ENCODE results near the gene SUPT3H. TPM values are rescaled to one million over a fixed set of nuclear protein-coding genes. Genes with fewer than 3 reads are reported as not detected.

Gene SUPT3H
- total RNA-seq, 2 donors from 2014 or later: 2.5 to 4.5 TPM

GRCh38 chr6:44805238-44805846 lies 572.4 kb downstream of the SUPT3H start:
- no peak for DNase-seq (ENCODE audit: low spot score)
- no peaks in the 10 kb centered on the region for H3K36me3 ChIP-seq
- H3K9me3 ChIP-seq: no peaks in the 10 kb centered on the region
- TF ChIP-seq, protein P1, sequence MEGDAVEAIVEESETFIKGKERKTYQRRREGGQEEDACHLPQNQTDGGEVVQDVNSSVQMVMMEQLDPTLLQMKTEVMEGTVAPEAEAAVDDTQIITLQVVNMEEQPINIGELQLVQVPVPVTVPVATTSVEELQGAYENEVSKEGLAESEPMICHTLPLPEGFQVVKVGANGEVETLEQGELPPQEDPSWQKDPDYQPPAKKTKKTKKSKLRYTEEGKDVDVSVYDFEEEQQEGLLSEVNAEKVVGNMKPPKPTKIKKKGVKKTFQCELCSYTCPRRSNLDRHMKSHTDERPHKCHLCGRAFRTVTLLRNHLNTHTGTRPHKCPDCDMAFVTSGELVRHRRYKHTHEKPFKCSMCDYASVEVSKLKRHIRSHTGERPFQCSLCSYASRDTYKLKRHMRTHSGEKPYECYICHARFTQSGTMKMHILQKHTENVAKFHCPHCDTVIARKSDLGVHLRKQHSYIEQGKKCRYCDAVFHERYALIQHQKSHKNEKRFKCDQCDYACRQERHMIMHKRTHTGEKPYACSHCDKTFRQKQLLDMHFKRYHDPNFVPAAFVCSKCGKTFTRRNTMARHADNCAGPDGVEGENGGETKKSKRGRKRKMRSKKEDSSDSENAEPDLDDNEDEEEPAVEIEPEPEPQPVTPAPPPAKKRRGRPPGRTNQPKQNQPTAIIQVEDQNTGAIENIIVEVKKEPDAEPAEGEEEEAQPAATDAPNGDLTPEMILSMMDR (IDR thresholded peaks at IDR 0.05): no peak
- H3K4me1 ChIP-seq: no peaks in the 10 kb centered on the region
- no peak overlapping the region for H3K4me3 ChIP-seq
- no peaks in the 10 kb centered on the region for H3K27me3 ChIP-seq
- H3K27ac ChIP-seq: no peak overlapping the region

- H3K27ac ChIP-seq: no peak overlapping the region
- no peaks in the 10 kb centered on the region for H3K27me3 ChIP-seq
- TF ChIP-seq, protein P1 (IDR thresholded peaks at IDR 0.05): no peak
- no peaks in the 10 kb centered on the region for H3K36me3 ChIP-seq
- H3K4me3 ChIP-seq: no peak overlapping the region
- H3K4me1 ChIP-seq: no peaks in the 10 kb centered on the region
- no peaks in the 10 kb centered on the region for H3K9me3 ChIP-seq
- no peak for DNase-seq (ENCODE audit: low spot score)
Observed at GRCh38 chr6:44804546-44805159, 573.1 kb downstream of the SUPT3H start.

GRCh38 chr6:44804016-44804415 lies 573.7 kb downstream of the SUPT3H start:
- no peak overlapping the region for H3K27ac ChIP-seq
- no peaks in the 10 kb centered on the region for H3K36me3 ChIP-seq
- no peak overlapping the region for H3K4me3 ChIP-seq
- no peak for DNase-seq (ENCODE audit: low spot score)
- H3K27me3 ChIP-seq: no peaks in the 10 kb centered on the region
- TF ChIP-seq, protein P1 (IDR thresholded peaks at IDR 0.05): no peak
- no peaks in the 10 kb centered on the region for H3K4me1 ChIP-seq
- H3K9me3 ChIP-seq: no peaks in the 10 kb centered on the region

DNA sequence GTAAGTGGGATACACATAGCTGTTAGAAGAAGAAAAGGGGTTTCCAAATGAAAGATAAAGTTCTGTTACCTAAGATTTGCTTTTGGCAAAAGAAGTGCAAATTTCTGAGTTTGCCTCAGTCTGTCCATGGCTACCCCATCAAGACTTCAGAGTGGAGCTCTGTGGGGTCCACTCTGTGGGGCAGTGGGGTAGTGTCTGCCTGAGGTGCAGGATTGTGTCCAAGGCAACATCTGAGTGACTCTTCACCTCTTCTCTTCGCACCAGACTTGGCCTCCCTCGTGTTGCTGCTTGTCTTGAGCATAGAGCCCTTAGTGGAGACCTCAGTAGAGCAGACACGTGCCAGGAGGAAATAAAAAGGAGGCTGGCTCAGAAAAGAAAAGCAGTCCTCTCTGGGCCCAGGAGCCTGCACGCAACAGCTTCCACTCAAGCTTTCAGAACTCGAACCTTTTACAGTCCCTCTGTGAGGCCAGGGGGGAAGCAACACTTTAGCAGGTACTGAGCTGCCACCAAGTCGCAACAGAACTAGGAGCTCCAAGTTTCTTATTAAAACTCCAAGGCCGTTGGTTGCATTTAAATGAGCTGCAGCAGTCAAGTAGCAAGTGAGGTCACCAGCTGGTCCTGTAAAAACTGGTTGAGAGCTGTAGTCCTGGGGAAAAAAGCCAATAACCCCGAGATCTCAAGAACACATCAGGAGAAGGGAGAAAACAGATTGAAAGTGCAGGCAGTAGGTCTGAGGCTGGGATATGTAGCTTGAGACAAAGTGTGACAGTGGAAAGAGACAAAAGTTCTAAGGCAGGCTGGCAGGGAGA lies 576.7 kb downstream of the SUPT3H start:
- Histone ChIP-seq H3K4me1 (no peaks in the 10 kb centered on the region), H3K4me3 (no peak overlapping the region), H3K27ac (no peak overlapping the region), H3K36me3 (no peaks in the 10 kb centered on the region), H3K27me3 (no peaks in the 10 kb centered on the region), H3K9me3 (no peaks in the 10 kb centered on the region)
- no peak for DNase-seq (ENCODE audit: low spot score)
- TF ChIP-seq, protein P1 (IDR thresholded peaks at IDR 0.05): no peak

DNA sequence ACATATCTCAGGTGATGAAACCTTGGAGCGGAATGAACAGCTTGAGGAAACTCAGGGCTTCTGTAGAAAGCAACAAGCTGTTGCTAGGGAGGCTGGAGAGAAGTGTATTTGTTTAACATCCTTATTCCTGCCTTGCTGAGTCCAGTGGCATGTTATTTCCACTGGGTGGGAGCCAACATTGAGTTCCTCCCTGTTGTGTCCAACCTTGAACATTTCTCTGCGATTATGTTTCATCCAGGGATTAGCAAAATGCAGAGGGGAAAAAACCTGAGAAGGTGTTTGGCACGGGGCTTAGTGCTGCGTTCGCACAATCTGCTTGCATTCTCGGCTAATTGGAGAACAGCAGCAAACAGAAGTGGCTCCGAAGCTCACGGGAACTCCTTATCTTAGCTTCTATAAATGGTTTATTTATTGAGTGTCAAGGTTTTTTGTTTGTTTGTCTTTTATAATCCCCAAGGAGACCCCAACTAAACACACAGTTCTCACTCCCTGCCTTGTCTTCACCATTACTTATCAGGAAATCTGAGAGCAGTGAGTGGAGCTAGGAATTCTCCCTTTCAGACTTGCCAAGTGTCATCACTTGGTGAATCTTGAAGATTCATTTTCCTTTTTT lies 577.5 kb downstream of the SUPT3H start:
- H3K27me3 ChIP-seq: no peaks in the 10 kb centered on the region
- no peak for DNase-seq (ENCODE audit: low spot score)
- no peak overlapping the region for H3K27ac ChIP-seq
- no peaks in the 10 kb centered on the region for H3K36me3 ChIP-seq
- H3K4me1 ChIP-seq: no peaks in the 10 kb centered on the region
- no peak overlapping the region for H3K4me3 ChIP-seq
- TF ChIP-seq, protein P1 (IDR thresholded peaks at IDR 0.05): no peak
- no peaks in the 10 kb centered on the region for H3K9me3 ChIP-seq

Measured in right atrium auricular region (tissue), 2 donors.